Activated T-cell treated with anti-CD3 and anti-CD28 coated beads, Interleukin-2, amount 50 U/mL, for 1 hour (primary cell): ENCODE results near the gene SLC16A12.
"Not testable (repeated sequence)": the region's sequence is repeated elsewhere in the genome, so short reads cannot be mapped to it uniquely, and the experiment has no call there.

Experiments
- DNase-seq: peaks from one replicate; pipeline ENCODE4 v3.0.0-alpha.2; 2020

SLC16A12 gene

DNA sequence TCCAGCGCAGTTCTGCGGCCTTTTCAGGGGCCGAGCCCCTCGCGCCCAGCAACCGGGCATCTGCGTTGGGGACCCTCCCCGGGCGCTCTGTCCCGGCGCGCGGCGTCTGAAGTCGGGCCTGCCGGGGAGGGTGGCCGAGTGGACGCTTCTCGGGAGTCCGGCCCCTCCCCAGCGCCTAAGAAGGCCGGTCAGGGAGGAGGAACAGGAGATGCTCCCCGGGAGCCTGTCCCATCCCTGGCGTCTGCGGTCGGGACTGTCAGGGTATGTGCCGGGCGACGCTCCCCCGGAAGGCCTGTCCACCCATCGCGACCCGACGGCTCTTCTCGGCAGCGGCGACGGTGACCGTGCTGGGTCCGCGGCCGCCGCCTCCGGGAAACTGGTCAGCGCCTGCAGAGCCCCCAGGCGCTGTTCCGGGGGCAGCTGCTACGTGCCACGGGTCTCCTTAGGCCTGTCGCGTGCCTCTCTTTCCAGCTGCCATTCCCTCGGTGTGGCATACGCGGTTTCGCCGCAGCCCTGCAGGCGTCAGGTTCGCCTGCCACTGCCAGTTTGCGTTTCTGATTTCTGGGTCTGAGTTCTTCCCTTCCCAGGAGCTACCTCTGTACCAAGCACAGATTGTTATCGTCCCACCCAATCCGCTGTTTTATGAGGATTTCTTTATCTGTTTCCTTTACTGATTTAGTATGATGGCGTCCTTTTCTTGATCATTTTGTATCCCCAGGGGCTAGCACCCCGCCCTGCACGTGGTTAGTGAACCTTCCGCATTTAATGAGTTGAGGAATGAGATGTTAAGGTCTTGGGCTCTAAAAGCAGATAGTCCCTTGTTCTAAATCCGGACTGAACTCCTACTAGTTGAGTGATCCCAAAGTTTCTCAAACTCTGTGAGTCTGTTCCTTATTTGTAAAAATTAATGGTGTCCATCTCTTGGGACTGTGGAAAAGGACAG is 120.2 kb downstream of the SLC16A12 start:
- DNase-seq = peak; percentile 60

DNA sequence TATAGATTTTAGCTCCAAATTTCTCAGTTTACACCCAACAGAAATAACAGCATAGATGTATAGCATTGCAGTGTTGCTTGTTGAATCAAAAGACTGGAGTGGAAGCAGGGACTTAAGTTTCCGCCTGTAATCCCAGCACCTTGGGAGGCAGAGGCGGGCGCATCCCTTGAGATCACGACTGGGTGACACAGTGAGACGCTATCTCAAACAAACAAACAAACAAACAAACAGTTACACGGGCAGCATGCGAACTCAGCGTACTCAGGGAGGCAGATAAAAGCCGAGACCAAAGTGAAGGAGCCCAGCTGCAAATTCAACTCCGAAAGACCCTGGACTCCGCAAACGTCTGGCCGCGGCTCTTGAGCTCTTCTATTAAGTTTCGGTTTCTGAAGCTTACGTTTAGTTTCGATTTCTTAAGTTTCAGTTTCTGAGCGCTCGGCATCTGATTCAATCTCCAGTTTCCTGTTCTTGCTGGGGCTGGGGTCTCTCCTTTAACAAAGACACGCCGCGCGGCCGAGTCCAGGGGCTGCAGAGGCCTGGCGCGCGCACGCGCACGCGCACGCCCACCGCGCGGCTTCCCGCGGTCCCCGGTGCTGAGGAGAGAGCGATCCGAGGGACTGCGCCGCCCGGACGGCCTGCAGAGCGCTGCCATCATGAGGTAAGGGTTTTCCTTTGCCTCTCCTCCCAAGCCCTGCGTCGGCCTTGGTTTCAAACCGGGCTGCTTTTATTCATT is 121.1 kb downstream of the SLC16A12 start, which contains the start of gene IFIT5:
TSS of gene IFIT5 (plus strand) at position 423 of the 733 bp plus-strand sequence. CDS start at position 654, 231 bp downstream.
- peak; percentile 78 for DNase-seq

DNA sequence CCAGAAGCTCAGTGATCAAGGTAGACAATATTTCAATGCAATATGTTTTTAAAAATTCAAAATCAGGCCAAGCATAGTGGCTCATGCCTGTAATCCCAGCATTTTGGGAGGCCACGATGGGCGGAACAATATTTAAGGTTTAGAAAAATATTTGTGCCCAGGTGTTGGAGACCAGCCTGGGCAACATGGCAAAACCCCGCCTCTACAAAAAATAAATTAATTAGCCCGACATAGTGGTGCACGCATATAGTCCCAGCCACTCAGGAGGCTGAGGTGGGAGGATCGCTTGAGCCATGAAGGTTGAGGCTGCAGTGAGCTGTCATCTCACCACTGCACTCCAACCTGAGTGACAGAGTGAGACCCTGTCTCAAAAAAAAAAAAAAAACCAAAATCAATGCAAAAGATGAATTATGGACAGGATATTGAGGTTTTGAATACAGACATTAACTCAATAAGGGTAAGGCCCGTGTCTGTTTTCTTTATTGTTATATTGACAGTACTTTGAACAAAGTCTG is 121.9 kb downstream of the SLC16A12 start:
- DNase-seq = no peak

DNA sequence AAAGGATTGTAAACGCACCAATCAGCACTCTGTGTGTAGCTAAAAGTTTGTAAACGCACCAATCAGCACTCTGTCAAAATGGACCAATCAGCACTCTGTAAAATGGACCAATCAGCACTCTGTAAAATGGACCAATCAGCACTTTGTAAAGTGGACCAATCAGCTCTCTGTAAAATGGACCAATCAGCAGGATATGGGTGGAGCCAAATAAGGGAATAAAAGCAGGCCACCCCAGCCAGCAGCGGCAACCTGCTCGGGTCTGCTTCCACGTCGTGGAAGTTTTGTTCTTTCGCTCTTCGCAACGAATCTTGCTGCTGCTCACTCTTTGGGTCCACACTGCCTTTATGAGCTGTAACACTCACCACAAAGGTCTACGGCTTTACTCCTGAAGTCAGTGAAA is 123.1 kb downstream of the SLC16A12 start:
- DNase-seq = peak; percentile 34

DNA sequence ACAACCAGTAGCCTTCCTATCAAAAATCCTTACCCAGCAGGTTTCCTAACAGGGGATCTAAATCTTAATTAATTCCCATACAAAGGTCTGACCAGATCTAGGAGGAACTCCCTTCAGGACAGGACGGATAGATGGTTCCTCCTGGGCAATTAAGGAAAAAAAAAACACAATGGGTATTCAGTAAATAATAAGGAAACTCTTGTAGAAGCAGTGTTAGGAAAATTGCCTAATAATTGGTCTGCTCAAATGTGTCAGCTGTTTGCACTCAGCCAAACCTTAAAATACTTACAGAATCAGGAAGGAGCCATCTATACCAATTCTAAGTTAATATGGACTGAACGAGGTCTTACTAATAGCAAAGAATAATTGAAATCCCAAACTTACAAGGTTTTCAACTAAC is 124.3 kb downstream of the SLC16A12 start:
- not testable (repeated sequence) for DNase-seq

DNA sequence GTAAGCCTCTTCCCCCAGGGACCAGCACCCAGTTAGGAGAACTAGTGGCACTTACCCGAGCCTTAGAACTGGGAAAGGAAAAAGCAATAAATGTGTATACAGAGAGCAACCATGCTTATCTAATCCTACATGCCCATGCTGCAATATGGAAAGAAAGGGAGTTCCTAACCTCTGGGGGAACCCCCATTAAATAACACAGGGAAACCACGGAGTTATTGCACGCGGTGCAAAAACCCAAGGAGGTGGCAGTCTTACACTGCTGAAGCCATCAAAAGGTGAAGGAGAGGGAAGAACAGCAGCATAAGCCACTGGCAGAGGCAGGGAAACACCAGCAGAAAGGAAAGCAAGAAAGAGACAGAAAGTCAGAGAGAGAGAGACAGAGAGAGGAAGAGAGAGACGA is 124.8 kb downstream of the SLC16A12 start:
- not testable (repeated sequence) for DNase-seq

DNA sequence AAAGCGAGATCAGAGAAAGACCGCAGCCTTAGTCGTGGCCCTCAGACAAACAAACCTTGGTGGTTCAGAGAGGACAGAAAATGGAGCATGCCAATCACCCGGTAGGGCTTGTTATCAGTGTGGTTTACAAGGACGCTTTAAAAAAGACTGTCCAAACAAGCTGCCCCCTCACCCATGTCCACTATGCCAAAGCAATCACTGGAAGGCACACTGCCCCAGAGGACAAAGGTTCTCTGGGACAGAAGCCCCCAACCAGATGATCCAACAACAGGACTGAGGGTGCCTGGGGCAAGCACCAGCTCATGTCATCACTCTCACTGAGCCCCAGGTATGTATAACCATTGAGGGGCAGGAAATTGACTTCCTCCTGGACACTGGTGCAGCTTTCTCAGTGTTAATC is 126.1 kb downstream of the SLC16A12 start:
- not testable (repeated sequence) for DNase-seq

DNA sequence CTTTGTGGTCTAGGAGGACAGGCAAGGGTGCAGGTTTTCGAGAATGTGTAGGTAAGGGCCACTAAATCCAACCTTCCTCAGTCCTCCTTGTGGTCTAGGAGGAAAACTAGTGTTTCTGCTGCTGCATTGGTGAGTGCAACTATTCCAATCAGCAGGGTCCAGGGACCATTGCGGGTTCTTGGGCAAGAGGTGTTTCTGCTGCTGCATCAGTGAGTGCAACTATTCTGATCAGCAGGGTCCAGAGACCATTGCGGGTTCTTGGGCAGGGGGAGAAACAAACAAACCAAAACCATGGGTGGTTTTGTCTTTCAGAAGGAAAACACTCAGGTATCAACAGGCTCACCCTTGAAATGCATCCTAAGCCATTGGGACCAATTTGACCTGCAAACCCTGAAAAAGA is 127.6 kb downstream of the SLC16A12 start:
- DNase-seq = not testable (repeated sequence)

DNA sequence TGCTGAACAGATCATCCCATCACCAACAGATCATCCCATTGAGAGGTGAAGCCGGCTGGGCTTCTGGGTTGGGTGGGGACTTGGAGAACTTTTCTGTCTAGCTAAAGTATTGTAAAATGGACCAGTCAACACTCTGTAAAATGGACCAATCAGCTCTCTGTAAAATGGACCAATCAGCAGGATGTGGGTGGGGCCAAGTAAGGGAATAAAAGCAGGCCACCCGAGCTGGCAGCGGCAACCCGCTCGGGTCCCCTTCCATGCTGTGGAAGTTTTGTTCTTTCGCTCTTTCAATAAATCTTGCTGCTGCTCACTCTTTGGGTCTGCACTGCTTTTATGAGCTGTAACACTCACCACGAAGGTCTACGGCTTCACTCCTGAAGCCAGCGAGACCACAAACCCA is 129.2 kb downstream of the SLC16A12 start:
- not testable (repeated sequence) for DNase-seq

DNA sequence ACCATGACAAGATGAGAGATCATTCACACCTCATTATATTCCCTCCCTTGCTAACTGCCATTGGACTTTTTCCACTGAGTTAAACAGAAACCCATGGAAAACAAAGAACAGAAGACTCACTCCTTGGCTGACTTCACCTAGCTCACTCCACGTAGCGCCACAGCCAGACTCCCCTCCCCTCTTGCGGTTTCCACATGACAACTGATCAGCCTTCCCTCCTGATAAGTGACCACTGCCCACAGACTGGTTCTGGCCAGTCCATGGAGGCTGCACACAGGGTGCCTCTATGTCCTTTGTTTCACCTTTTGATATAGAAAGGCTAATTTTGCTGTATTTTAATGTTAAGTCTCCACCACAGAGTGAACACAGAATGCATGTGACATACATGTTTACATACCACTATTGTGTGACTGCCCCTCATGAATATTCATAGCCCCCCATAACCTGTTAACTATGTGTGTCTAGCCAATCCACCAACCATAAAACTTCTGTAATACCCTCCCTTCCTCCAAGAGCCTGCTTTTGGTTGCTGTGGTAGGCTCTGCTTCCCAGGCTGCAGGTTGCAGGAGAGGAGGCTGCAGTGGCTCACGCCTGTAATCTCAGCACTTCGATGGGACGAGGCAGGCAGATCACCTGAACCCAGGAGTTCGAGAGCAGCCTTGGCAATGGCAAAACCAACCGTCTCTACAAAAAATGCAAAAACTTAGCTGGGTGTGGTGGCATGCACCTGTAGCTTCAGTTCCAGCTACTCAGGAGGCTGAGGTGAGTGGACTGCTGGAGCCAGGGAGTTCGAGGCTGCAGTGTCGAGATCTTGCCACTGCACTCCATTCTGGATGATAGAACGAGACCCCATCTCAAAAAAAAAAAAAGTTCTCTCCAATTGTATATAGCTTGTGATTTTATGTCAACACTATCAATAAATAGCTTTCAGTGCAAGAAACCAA is 131.0 kb downstream of the SLC16A12 start:
- DNase-seq = no peak

DNA sequence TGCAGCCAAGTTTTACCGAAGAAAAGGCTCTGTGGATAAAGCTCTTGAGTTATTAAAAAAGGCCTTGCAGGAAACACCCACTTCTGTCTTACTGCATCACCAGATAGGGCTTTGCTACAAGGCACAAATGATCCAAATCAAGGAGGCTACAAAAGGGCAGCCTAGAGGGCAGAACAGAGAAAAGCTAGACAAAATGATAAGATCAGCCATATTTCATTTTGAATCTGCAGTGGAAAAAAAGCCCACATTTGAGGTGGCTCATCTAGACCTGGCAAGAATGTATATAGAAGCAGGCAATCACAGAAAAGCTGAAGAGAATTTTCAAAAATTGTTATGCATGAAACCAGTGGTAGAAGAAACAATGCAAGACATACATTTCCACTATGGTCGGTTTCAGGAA is 132.4 kb downstream of the SLC16A12 start:
- DNase-seq = no peak

DNA sequence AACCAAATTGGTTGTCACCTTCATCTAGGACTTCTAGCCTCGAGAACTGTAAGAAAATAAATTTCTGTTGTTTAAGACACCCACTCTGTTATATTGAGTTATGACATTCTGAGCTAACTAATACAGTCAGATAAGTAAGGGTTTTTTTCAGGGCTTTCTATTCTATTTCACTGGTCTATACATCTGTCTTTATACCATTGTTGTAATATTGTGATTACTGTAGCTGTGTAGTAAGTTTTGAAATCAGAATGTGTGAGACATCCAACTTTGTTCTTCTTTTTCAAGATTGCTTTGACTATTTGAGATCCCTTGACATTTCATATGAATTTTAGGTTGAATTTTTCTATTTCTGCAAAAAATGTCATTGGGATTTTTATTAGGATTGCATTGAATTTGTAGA is 135.4 kb downstream of the SLC16A12 start:
- DNase-seq = no peak

DNA sequence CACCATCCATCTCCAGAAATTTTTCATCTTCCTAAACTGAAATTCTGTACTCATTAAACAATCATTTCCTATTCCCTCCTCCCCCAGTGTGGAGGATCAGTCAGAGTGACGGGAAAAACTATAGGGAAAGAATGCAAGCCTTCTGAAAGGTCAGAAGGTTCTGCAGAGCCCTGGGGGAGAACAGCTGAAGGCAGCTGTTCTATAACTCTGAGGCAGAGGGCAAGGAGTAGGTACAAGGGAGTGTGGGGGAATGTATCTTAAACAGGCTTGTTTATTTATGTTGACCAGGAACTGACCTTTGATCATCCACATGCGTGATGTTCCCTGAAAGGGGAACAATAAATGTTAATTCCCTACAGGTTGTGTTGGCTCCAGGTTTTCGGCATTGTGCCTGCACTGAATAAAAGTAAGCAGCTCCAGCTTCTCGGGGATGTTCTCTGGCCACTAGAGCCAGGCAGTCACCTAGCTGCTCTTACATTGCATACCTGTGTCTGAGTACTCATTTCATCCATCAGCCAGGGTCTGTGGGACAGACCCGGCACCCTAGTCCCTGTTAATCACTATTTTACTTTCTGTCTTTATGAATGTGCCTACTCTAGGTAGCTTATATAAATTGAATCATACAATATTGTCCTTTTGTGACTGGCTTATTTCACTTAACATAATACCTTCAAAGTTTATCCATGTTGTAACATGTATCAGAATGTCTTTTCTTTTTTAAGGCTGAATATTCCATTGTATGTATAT is 137.2 kb downstream of the SLC16A12 start:
- DNase-seq = no peak

DNA sequence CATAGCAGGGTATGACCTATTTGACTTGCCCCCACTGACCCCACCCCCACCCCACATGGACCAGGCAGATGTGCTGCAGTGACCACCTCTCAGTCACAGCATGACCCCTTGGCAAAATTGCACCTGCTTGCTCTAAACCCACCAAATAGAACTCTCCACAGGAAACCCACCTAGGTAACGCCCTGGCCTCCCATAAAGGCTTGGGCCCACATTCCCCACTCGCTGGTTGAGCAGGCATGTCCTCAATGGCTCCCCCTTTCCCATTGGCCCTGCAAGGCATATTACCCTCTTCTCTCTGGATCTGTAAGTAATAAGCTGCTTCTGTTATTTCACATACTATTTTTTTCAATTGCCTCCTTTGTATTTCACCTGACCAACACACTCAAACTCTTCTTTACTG is 140.3 kb downstream of the SLC16A12 start:
- DNase-seq = no peak

DNA sequence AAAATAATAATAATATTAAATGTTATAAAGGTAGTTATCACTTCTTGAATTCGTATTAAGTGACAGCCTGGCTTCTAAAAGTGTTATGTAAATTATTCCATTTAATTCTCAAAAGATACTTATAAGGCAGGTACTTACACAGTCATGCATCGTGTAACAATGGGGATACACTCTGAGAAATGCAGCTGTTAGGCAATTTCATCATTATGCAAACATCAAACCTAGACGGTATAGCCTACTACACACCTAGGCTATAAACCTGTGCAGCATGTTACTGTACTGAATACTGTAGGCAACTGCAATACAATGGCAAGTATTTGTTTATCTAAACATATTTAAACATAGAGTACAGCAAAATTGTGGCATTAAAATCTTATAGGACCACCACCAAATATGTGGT is 141.5 kb downstream of the SLC16A12 start:
- no peak for DNase-seq

DNA sequence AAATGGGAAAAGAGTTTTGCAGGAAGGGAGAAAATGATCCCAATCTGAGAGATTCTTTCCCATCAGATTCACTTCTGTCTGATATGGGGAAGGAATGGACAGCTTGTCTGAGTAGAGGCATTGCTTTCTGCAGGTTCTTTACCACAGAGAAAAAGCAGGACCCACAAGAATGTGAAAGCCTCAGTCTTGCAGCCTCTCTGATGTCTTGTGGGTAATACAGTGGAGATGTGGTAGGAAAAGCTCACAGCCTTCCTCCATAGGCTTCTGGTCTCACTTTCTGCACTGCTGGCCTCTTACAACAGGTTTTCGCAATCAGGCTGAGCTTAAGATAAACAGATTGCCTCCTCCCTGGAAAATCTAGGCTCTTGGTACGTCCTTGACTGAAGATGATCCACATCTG is 142.4 kb downstream of the SLC16A12 start:
- no peak for DNase-seq

DNA sequence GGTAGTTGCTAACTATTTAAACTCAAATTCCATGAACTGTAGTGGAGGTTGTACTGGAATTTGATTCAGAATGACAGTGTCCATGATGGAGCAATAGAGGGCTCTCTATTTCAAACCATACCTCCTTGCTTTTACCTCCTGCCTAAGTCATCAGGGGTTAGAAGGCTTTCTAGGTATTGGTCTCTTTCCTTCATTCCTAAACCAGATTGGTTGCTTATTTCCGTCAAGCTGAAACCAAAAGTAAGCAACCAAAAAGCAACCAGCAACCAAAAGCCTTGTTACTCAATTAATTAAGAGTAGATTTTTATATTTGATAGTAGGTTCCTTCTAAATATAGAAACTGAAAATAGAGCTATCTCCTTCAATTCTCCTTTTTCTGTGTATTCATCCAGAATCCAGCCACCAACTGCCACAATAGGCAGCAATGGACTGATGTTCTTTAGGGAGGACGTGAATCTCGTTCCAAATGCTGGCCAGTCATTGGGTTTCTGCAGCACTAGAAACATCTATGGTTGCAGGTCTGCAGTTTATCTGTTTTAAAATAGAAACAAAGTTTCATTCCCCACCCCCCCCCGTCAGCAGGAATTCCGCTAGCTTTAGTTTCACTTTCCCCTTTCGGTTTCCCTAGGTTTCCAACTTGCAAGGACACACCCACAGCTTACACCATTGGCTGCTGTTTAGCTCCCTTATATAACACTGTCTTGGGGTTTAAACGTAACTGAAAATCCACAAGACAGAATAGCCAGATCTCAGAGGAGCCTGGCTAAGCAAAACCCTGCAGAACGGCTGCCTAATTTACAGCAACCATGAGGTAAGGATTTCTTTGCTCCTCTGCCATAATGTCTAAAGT is 143.3 kb downstream of the SLC16A12 start, which contains the start of gene IFIT1:
TSS of gene IFIT1 (plus strand) at position 717 of the 850 bp plus-strand sequence. CDS start at position 807, 90 bp downstream.
- DNase-seq = no peak

DNA sequence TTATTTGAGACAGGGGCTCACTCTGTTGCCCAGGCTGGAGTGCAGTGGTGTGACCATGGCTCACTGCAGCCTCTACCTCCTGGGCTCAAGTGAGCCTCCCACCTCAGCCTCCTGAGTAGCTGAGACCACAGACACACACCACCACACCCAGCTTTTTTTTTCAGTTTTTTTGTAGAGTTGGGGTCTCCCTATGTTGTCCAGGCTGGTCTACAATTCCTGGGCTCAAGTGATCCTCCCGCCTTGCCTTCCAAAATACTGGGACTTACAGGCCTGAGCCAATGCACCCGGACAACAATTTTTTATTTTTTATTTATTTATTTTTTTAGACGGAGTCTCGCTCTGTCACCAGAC is 144.2 kb downstream of the SLC16A12 start:
- DNase-seq = not testable (repeated sequence)

DNA sequence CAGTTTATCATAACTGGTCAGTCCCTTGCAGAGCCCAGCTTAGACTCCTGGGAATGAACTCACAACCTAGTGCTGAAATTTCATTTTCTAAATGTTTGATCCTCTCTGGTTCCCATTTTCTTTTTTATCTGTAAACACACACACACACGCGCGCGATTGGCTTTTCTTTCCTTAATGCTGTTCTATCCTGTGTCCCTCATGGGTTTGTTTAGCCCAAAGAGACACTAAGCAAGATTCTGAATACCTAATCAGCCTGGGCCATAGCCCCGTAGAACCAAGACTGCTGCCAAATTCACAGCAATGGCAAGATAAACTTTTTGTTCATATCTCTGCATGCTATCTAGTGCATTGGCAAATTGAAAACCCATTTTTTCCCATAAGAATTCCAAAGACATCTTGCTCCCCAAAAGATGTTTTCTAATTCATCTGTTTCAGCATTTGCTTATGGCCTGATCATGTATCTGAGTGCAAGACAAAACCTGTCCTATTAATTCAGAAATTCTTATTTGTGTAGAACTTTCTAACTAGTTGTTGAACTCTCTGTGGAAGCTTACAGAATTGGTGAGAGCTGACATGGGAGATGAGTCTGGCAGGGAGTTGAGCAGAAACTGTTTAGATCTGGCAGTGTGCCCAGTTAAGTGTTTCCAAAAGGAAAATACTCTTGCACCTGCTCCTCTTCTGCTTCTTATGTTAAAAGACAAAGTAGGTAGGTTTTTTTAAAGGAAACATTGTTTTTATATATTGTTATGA is 144.7 kb downstream of the SLC16A12 start:
- DNase-seq = no peak

DNA sequence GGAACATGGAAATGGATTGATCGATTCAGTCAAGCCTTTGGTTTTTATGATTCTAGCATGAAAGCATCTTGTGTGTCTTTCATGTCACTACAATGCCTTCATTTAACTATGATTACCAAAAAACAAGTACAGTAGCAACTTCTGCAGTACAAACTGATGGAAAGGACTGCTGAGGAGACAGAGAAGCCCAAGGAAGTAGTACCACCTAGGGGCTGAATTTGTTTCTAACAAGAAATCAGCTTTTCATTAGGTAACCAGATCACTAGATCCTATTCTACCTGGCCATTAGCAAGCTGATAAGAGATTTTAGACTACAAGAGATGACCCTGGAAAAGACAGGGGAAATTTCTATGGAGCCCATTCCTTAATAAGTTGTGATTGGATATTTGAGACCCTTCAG is 146.1 kb downstream of the SLC16A12 start:
- no peak for DNase-seq
